Suprapubic skin (tissue), 4 donors: ENCODE measurements around the gene HSD17B11. TPM values are rescaled to one million over a fixed set of nuclear protein-coding genes. Genes with fewer than 3 reads are reported as not detected.
A peak's percentile ranks its signal among the peaks of the same experiment; 100 is the strongest.
"Not testable (repeated sequence)": the region's sequence is repeated elsewhere in the genome, so short reads cannot be mapped to it uniquely, and the experiment has no call there.

Experiments
- DNase-seq, 2 donors: peaks; one replicate each; pipeline ENCODE4 v3.0.0-alpha.2; 2019; ENCODE audit warnings: low spot score in 2 of 2
- H3K27ac ChIP-seq: fragments of 200-600 bp; sonication (generic); one replicate; pipeline ENCODE4 v1.5.1; 2019
- H3K27me3 ChIP-seq: fragments of 200-600 bp; sonication (generic); one replicate; pipeline ENCODE4 v1.5.1; 2019
- H3K36me3 ChIP-seq: fragments of 200-600 bp; sonication (generic); one replicate; pipeline ENCODE4 v1.5.1; 2019
- H3K4me1 ChIP-seq: fragments of 200-600 bp; sonication (generic); one replicate; pipeline ENCODE4 v1.5.1; 2019
- H3K4me3 ChIP-seq: fragments of 200-600 bp; sonication (generic); one replicate; pipeline ENCODE4 v1.5.1; 2019; ENCODE audit warnings: mild to moderate bottlenecking
- H3K9me3 ChIP-seq: fragments of 200-600 bp; sonication (generic); one replicate; pipeline ENCODE4 v1.5.1; 2019
- CTCF ChIP-seq, 2 donors: fragments of 200-600 bp in 1 of 2; fragments of 450-650 bp in 1 of 2; sonication (generic) in 1 of 2; IDR thresholded peaks; one replicate each; pipeline ENCODE4 v1.5.1; 2016 to 2019; ENCODE audit warnings: antibody characterized with exemption in 2 of 2, mild to moderate bottlenecking in 1 of 2, moderate library complexity in 1 of 2
- EP300 ChIP-seq: sonication (generic); formaldehyde crosslinking; IDR thresholded peaks from one replicate; pipeline ENCODE4 v1.6.1; 2017; ENCODE audit warnings: antibody characterized with exemption
- POLR2A ChIP-seq, 2 donors: fragments of 450-650 bp; IDR thresholded peaks; one replicate each; pipeline ENCODE4 v1.6.1; 2017; ENCODE audit warnings: antibody characterized with exemption in 2 of 2, mild to moderate bottlenecking in 2 of 2, moderate library complexity in 2 of 2
- POLR2AphosphoS5 ChIP-seq, 3 donors: sonication (generic); formaldehyde crosslinking; IDR thresholded peaks; one replicate each; pipeline ENCODE4 v1.6.1; 2017; ENCODE audit warnings: antibody characterized with exemption in 3 of 3
- WGBS: methylation state at CpG from one replicate; pipeline ENCODE4 v1.1.5; 2018; 5-methylcytosine and 5-hydroxymethylcytosine counted together
- total RNA-seq, 4 donors: library from RNA; depleted of rRNA; stranded (reverse); fragments of >200 nt; gene quantifications; one replicate each; pipeline ENCODE4 v1.1.0, GENCODE V29; 2016

Gene HSD17B11
- total RNA-seq, 4 donors from 2014 or later: 11.3 to 34.4 (median 21.4) TPM

DNA sequence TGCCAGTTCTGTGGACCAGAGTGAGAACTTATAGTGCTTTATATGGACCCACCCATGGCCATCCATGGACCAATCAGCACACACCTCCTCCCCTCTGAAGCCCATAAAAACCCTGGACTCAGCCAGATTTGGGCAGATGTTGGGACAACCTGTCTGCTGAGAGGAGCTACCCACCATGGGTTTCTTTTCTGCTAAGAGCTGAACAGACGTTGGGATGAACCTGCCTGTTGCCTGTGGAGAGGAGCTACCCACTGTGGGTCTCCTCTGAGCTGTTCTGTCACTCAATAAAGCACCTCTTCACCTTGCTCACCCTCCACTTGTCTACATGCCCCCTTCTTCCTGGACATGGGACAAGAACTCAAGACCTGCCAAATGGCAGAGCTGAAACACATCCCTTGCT is 9.0 kb upstream of the HSD17B11 start:
- Histone ChIP-seq H3K27ac (no peak overlapping the region), H3K9me3 (no peaks in the 10 kb centered on the region), H3K4me3 (no peak overlapping the region), H3K27me3 (no peaks in the 10 kb centered on the region), H3K4me1 (no peaks in the 10 kb centered on the region), H3K36me3 (no peaks in the 10 kb centered on the region)
- WGBS: 86% methylated on average over 1 of the region's 1 CpG
- DNase-seq: no peak
- no peak for TF ChIP-seq CTCF (IDR thresholded peaks at IDR 0.05)

DNA sequence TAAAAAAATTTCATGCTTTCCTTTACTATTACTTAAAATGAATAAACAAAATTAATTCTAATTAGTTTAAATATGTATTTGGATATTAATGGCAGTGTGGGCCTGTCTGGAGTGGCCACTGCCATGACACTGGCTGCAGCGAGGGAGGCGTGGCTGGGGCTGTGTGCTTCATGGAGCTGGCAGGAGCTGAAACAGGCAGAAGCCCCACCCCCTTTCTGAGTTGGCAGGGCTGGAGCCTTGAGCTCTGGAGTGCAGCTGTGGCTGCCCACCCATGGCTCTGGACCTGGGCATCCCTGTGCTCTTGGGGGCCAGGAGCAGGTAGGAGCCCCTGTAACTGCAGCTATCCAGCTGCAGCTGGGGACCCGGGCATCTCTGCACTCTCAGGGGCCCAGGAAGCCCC is 8.2 kb upstream of the HSD17B11 start:
- 85% methylated on average over 3 of the region's 3 CpGs for WGBS
- Histone ChIP-seq H3K4me3 (no peak overlapping the region), H3K9me3 (no peaks in the 10 kb centered on the region), H3K27ac (no peak overlapping the region), H3K36me3 (no peaks in the 10 kb centered on the region), H3K27me3 (no peaks in the 10 kb centered on the region), H3K4me1 (no peaks in the 10 kb centered on the region)
- TF ChIP-seq POLR2AphosphoS5 (IDR thresholded peaks at IDR 0.05) (no peak), EP300 (no peak), POLR2A (IDR thresholded peaks at IDR 0.05) (no peak), CTCF (IDR thresholded peaks at IDR 0.05) (no peak)
- no peak for DNase-seq

DNA sequence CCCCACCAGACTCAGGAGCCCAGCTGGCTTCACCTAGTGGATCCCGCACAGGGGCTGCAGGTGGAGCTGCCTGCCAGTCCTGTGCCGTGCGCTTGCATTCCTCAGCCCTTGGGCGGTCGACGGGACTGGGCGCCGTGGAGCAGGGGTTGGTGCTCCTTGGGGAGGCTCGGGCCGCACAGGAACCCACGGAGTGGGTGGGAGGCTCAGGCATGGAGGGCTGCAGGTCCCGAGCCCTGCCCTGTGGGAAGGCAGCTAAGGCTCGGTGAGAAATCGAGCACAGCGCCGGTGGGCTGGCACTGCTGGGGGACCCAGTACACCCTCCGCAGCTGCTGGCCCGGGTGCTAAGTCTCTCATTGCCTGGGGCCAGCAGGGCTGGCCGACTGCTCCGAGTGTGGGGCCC is 4.9 kb upstream of the HSD17B11 start:
- H3K9me3 ChIP-seq, H3K4me1 ChIP-seq, H3K27ac ChIP-seq, H3K4me3 ChIP-seq, DNase-seq, H3K36me3 ChIP-seq, H3K27me3 ChIP-seq: not testable (repeated sequence)
- no CpG with 5 or more reads among the region's 20 CpGs for WGBS

GRCh38 chr4:87395073-87395472 is 4.1 kb upstream of the HSD17B11 start:
- DNase-seq, H3K27me3 ChIP-seq, H3K4me1 ChIP-seq, H3K27ac ChIP-seq, H3K36me3 ChIP-seq, H3K4me3 ChIP-seq, H3K9me3 ChIP-seq: not testable (repeated sequence)
- 88% methylated on average over 20 of the region's 23 CpGs for WGBS

DNA sequence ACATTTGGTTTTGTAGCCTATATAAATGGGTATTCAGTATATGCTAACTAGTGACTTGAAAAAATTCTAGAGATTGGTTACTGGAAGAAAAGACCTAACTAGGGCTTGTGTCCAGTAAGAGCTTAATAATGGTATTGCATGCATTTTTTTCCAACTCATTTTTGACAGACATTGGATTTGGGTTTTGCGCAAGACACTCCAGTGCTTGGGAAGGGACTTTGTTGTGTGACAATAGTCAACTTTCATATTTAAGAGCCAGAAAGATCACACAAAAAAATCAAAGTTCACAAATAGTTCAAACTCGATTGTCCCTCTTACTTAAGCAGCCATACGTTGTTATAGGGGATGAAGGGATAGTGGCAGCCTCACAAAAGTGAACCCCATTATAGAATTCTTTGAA is 1.2 kb upstream of the HSD17B11 start:
- no peak for DNase-seq
- Histone ChIP-seq H3K27ac (no peak overlapping the region), H3K27me3 (no peaks in the 10 kb centered on the region), H3K4me1 (peaks cover 11% of the 10 kb centered on the region), H3K36me3 (no peaks in the 10 kb centered on the region), H3K9me3 (no peaks in the 10 kb centered on the region), H3K4me3 (no peak overlapping the region)
- 89% methylated on average over 3 of the region's 3 CpGs for WGBS
- no peak for TF ChIP-seq CTCF (IDR thresholded peaks at IDR 0.05)
- no peak for TF ChIP-seq POLR2AphosphoS5 (IDR thresholded peaks at IDR 0.05)
- TF ChIP-seq POLR2A (IDR thresholded peaks at IDR 0.05): no peak
- no peak for TF ChIP-seq EP300

DNA sequence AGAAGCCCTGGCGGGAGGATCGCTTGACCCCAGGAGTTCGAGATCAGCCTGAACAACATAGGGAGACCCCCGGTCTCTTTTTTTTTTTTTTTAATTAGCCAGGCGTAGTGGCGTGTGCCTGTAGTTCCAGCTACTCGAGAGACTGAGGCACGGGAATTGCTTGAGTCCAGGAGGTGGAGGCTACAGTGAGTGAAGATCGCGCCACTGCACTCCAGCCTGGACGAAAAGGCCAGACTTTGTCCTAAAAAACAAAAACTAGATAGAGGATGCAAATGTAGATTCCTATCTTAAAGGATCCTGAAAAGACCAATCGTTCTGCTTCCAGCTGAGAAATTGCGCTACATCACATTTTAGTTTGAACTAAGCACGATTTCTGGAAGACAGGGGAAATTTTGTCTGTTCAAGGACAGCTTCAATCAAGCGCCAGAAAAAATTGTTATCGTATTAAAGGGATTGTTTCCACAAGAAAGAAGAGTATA is 627 bp upstream of the HSD17B11 start:
- Histone ChIP-seq H3K9me3 (no peaks in the 10 kb centered on the region), H3K27ac (peak overlapping the region; percentile 79), H3K4me1 (peaks cover 11% of the 10 kb centered on the region), H3K36me3 (no peaks in the 10 kb centered on the region), H3K27me3 (no peaks in the 10 kb centered on the region), H3K4me3 (peak overlapping the region; percentile 68)
- no peak for TF ChIP-seq EP300
- TF ChIP-seq POLR2A (IDR thresholded peaks at IDR 0.05): no peak
- no peak for TF ChIP-seq POLR2AphosphoS5 (IDR thresholded peaks at IDR 0.05)
- TF ChIP-seq CTCF (IDR thresholded peaks at IDR 0.05): no peak
- DNase-seq: no peak
- 11% methylated on average over 16 of the region's 16 CpGs for WGBS
